Psoas muscle (tissue), 8 donors: ENCODE results near the gene ZNF777. TPM values are rescaled to one million over a fixed set of nuclear protein-coding genes. Genes with fewer than 3 reads are reported as not detected.

Experiments
- ATAC-seq, 4 donors: fragments of 200-7000 bp; cut with Tn5 transposase; one replicate each; pipeline ENCODE4 v1.9.1; 2020; ENCODE audit warnings: moderate library complexity in 3 of 4, mild to moderate bottlenecking in 2 of 4
- DNase-seq, 2 donors: peaks; one replicate each; pipeline ENCODE4 v3.0.0-alpha.2; 2020
- H3K27ac ChIP-seq: fragments of 200-600 bp; one replicate; pipeline ENCODE4 v1.8.0; 2022
- H3K27me3 ChIP-seq, 3 donors: fragments of 200-600 bp in 1 of 3; one replicate each; pipeline versions ENCODE4 v1.6.1 to v1.8.0; 2013 to 2022; ENCODE audit warnings: low read length in 2 of 3, mild to moderate bottlenecking in 2 of 3, moderate library complexity in 1 of 3; ENCODE audit not compliant: insufficient read depth in 3 of 3
- H3K36me3 ChIP-seq, 2 donors: fragments of 200-600 bp in 1 of 2; one replicate each; pipeline versions ENCODE4 v1.6.1 to v1.8.0; 2013 to 2022; ENCODE audit warnings: low read depth in 1 of 2, mild to moderate bottlenecking in 1 of 2, moderate library complexity in 1 of 2; ENCODE audit not compliant: insufficient read depth in 1 of 2
- H3K4me1 ChIP-seq: fragments of 200-600 bp; one replicate; pipeline ENCODE4 v1.8.0; 2022
- H3K4me3 ChIP-seq: fragments of 200-600 bp; one replicate; pipeline ENCODE4 v1.8.0; 2022; ENCODE audit warnings: mild to moderate bottlenecking
- H3K9me3 ChIP-seq: fragments of 200-600 bp; one replicate; pipeline ENCODE4 v1.8.0; 2022
- CTCF ChIP-seq: fragments of 200-600 bp; IDR thresholded peaks from one replicate; pipeline ENCODE4 v1.8.0; 2022; ENCODE audit warnings: antibody characterized with exemption
- WGBS, 3 donors: extraction: QIAGEN DNeasy Blood & Tissue Kit; methylation state at CpG; one replicate each; pipeline versions ENCODE4 v1.1.6 to v1.1.7; 2013; 5-methylcytosine and 5-hydroxymethylcytosine counted together
- intact Hi-C, 2 donors: fragments of 100-400 bp; cut with DNase I; formaldehyde crosslinking; loops; one replicate each; pipeline versions ENCODE4 v1.11.0 to v1.14.2; 2022
- polyA plus RNA-seq, 3 donors: library from polyadenylated mRNA; stranded (reverse); fragments of 200-250 nt; gene quantifications; one replicate each; pipeline ENCODE4 v1.2.3, GENCODE V29; 2013
- total RNA-seq, 4 donors: library from RNA; stranded (reverse); fragmentation: NEBNext Ultra II Directional in 2 of 4; extraction: Animal tissue kit (Norgen Biotek cat#: 25700) in 2 of 4; gene quantifications; one replicate each; pipeline versions ENCODE4 v1.2.1 to v1.2.4, GENCODE V29; 2021 to 2023
- donor health status: healthy with polysubstance abuse.
- donor health status: DM: no; HTN: no; CAD: no; lungs with moderate emphysema.
- donor health status: Bipolar disorder and iron deficiency.
- donor health status: healthy.
- donor health status: DM: yes; HTN: yes; CAD: no.
- donor health status: DM: no; HTN: no; CAD: no.
- donor health status: DM: no; HTN: no; CAD: no.
- donor health status: DM: yes; HTN: yes; CAD: no.

The ZNF777 gene
- total and polyA plus RNA-seq, 7 donors = 9.3 to 18.6 (median 13.6) TPM

GRCh38 chr7:149433124-149433523, 27.7 kb downstream of the ZNF777 start:
- Histone ChIP-seq H3K4me1 (no peaks in the 10 kb centered on the region), H3K27ac (no peak overlapping the region), H3K27me3 (no peaks in the 10 kb centered on the region), H3K36me3 (peaks cover 5 to 69% of the 10 kb centered on the region in 2 donors), H3K4me3 (no peak overlapping the region), H3K9me3 (no peaks in the 10 kb centered on the region)
- ATAC-seq (no peak), DNase-seq (no peak)
- intact Hi-C loops = no loop called here
- WGBS, 3 donors = 87 to 99% (median 89%) methylated on average over 8 of the region's 8 CpGs
- TF ChIP-seq CTCF = no peak

DNA sequence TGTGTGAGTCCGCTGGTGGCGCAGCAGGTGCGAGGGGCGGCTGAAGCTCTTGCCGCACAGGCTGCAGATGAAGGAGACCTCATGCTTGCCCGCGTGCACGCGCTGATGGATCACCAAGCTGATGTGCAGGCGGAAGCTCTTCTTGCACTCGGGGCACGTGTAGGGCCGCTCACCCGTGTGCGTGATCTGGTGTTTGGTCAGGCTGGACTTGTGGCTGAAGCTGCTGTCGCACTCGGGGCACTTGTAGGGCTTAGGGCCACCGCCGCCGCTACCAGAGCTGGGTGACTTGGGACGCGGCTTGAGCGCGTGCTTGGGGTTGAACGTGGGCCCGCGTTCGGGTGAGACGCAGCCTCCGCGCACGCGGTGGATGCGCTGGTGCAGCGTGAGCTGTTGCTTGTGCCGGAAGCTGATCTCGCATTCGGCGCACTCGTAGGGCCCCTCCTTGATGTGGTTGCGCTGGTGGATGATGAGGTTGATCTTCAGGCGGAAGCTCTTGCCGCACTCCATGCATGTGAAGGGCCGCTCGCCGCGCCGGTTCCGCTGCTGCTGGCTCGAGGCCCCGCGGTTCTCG, 28.7 kb downstream of the ZNF777 start:
- no peaks in the 10 kb centered on the region for H3K9me3 ChIP-seq
- H3K36me3 ChIP-seq = peaks cover 5 to 69% of the 10 kb centered on the region in 2 donors
- 90 to 94% (median 91%) methylated on average over 53 of the region's 53 CpGs for WGBS, 3 donors
- TF ChIP-seq CTCF = no peak
- H3K4me1 ChIP-seq = no peaks in the 10 kb centered on the region
- DNase-seq (no peak), ATAC-seq (no peak)
- H3K27ac ChIP-seq = no peak overlapping the region
- H3K4me3 ChIP-seq = no peak overlapping the region
- intact Hi-C loops = no loop called here
- H3K27me3 ChIP-seq = no peaks in the 10 kb centered on the region

DNA sequence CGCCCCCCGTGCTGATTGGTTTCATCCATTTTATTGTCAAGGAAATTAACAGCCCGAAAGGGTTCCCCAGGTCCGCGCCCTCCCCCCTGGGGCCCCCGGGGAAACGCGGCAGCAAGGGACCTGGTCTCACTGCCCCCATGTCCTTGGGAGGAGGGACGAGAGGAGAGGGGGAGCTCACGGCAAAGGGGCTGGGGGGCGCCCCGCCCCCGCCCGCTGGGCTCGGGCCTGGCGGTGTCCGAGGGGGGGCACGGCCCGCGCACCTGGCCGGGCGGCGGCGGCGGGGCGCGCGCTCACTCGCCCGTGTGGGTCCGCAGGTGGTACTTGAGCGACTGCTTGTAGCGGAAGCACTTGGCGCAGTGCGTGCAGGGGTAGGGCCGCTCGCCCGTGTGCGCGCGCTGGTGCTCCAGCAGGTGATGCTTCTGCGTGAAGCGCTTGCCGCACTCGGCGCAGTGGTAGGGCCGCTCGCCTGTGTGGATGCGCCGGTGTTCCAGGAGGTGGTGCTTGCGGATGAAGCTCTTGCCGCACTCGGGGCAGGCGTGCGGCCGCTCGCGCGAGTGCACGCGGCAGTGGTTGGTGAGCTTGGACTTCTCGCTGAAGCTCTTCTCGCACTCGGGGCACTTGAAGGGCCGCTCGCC, 29.3 kb downstream of the ZNF777 start:
- H3K4me1 ChIP-seq = no peaks in the 10 kb centered on the region
- no peaks in the 10 kb centered on the region for H3K27me3 ChIP-seq
- intact Hi-C loops = no loop called here
- no peak for TF ChIP-seq CTCF
- H3K27ac ChIP-seq = no peak overlapping the region
- no peak for DNase-seq
- H3K36me3 ChIP-seq = peaks cover 5 to 64% of the 10 kb centered on the region in 2 donors
- no peak for ATAC-seq
- no peak overlapping the region for H3K4me3 ChIP-seq
- WGBS, 3 donors = 85 to 91% (median 91%) methylated on average over 56 to 66 of the region's 66 CpGs
- H3K9me3 ChIP-seq = no peaks in the 10 kb centered on the region

- Histone ChIP-seq H3K4me1 (no peaks in the 10 kb centered on the region), H3K27ac (no peak overlapping the region), H3K4me3 (no peak overlapping the region), H3K27me3 (no peaks in the 10 kb centered on the region), H3K9me3 (no peaks in the 10 kb centered on the region), H3K36me3 (peaks cover 5 to 50% of the 10 kb centered on the region in 2 donors)
- DNase-seq = no peak
- no peak for ATAC-seq
- WGBS, 3 donors = 80 to 93% (median 85%) methylated on average over 4 of the region's 4 CpGs
- no peak for TF ChIP-seq CTCF
- intact Hi-C loops = no loop called here
Measured at GRCh38 chr7:149430192-149430591, 30.7 kb downstream of the ZNF777 start.

DNA sequence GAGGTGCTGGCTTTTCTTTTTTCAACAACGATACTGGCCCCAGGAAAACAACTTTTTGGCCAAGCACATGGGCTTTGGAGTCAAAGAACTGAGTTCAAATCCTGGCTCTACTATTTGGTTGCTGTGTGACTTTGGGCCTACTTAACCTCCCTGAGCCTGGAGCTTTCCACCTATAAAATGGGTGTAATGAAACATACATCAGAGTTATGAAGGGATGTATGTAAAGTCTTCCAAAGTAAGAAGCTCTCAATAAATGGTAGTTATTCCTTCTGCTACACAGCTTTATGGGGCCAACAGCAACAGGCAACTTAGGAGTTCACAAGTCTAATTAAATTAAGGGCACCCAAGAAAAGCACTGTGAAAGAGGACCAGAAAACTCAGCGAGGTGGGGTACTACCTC, 33.0 kb downstream of the ZNF777 start:
- ATAC-seq (no peak), DNase-seq (no peak)
- H3K27me3 ChIP-seq = no peaks in the 10 kb centered on the region
- no peaks in the 10 kb centered on the region for H3K9me3 ChIP-seq
- H3K36me3 ChIP-seq = peaks cover 5 to 28% of the 10 kb centered on the region in 2 donors
- H3K27ac ChIP-seq = no peak overlapping the region
- WGBS, 3 donors = 93 to 97% (median 96%) methylated on average over 2 of the region's 2 CpGs
- no peak overlapping the region for H3K4me3 ChIP-seq
- no peak for TF ChIP-seq CTCF
- intact Hi-C loops = no loop called here
- peaks cover under 1% of the 10 kb centered on the region for H3K4me1 ChIP-seq
